HepG2 (cell line): ENCODE data around the gene GPER1. TPM values are rescaled to one million over a fixed set of nuclear protein-coding genes. Genes with fewer than 3 reads are reported as not detected.

Experiments
- BRF2 ChIP-seq: sonication (generic); formaldehyde crosslinking; IDR thresholded peaks from 2 replicates; pipeline ENCODE4 v1.8.1; 2022; ENCODE audit warnings: mild to moderate bottlenecking, missing genetic modification reagents
- CENPT ChIP-seq: sonication (generic); formaldehyde crosslinking; IDR thresholded peaks from 2 replicates; pipeline ENCODE4 v1.8.0; 2022; ENCODE audit warnings: low read depth, mild to moderate bottlenecking, moderate library complexity, missing genetic modification reagents
- CHCHD3 ChIP-seq: sonication (generic); formaldehyde crosslinking; IDR thresholded peaks from 2 replicates; pipeline ENCODE4 v1.8.0; 2022; ENCODE audit warnings: mild to moderate bottlenecking, missing genetic modification reagents, moderate library complexity
- HNRNPL ChIP-seq: fragments of 200-400 bp; formaldehyde crosslinking; IDR thresholded peaks from 2 replicates; pipeline ENCODE4 v1.6.1; 2017; ENCODE audit warnings: mild to moderate bottlenecking, low read depth, low read length
- HNRNPLL ChIP-seq: fragments of 200-400 bp; formaldehyde crosslinking; IDR thresholded peaks from 2 replicates; pipeline ENCODE4 v1.6.1; 2017; ENCODE audit warnings: mild to moderate bottlenecking, low read depth, low read length; ENCODE audit not compliant: poor library complexity, severe bottlenecking
- MAX ChIP-seq: IDR thresholded peaks from 2 replicates; pipeline ENCODE4 v1.6.1; 2012; ENCODE audit warnings: inconsistent platforms
- MEIS2 ChIP-seq: sonication (generic); formaldehyde crosslinking; IDR thresholded peaks from 2 replicates; pipeline ENCODE4 v1.9.0; 2021; ENCODE audit warnings: mild to moderate bottlenecking, missing genetic modification reagents
- MTA1 ChIP-seq: sonication (generic); formaldehyde crosslinking; IDR thresholded peaks from 2 replicates; pipeline ENCODE4 v1.4.0; 2020; ENCODE audit warnings: missing genetic modification reagents, mild to moderate bottlenecking, borderline replicate concordance
- NCOR1 ChIP-seq: fragments of 200-600 bp; sonication (generic); IDR thresholded peaks from 2 replicates; pipeline ENCODE4 v1.7.0; 2017; ENCODE audit warnings: antibody characterized with exemption, low read length, borderline replicate concordance
- TFDP1 ChIP-seq: IDR thresholded peaks from 2 replicates; pipeline ENCODE4 v1.6.1; 2016; ENCODE audit warnings: missing compliant biosample characterization, missing genetic modification reagents, borderline replicate concordance
- ZBTB38 ChIP-seq: sonication (generic); formaldehyde crosslinking; IDR thresholded peaks from 2 replicates; pipeline ENCODE4 v1.5.1; 2020; ENCODE audit warnings: mild to moderate bottlenecking, missing genetic modification reagents
- ZNF101 ChIP-seq: sonication (generic); formaldehyde crosslinking; IDR thresholded peaks from 2 replicates; pipeline ENCODE4 v1.4.0; 2020; ENCODE audit warnings: mild to moderate bottlenecking, low read depth, missing genetic modification reagents, borderline replicate concordance
- ZNF180 ChIP-seq: sonication (generic); formaldehyde crosslinking; IDR thresholded peaks from 2 replicates; pipeline ENCODE4 v1.4.0; 2020; ENCODE audit warnings: low read depth, missing genetic modification reagents, borderline replicate concordance
- ZNF615 ChIP-seq: sonication (generic); formaldehyde crosslinking; IDR thresholded peaks from 2 replicates; pipeline ENCODE4 v1.5.0; 2020; ENCODE audit warnings: mild to moderate bottlenecking, missing genetic modification reagents, borderline replicate concordance
- ZNF724P ChIP-seq: sonication (generic); formaldehyde crosslinking; IDR thresholded peaks from 2 replicates; pipeline ENCODE4 v1.8.0; 2022; ENCODE audit warnings: missing genetic modification reagents, borderline replicate concordance
- ZNF746 ChIP-seq: sonication (generic); formaldehyde crosslinking; IDR thresholded peaks from 2 replicates; pipeline ENCODE4 v1.8.0; 2022; ENCODE audit warnings: mild to moderate bottlenecking, missing genetic modification reagents
- ZNF788 ChIP-seq: sonication (generic); formaldehyde crosslinking; IDR thresholded peaks from 2 replicates; pipeline ENCODE4 v1.5.0; 2020; ENCODE audit warnings: mild to moderate bottlenecking, missing genetic modification reagents, borderline replicate concordance
- polyA plus RNA-seq, 8 experiments: library from polyadenylated mRNA; depleted of rRNA in 3 of 8; stranded (reverse) in 7 of 8; unstranded in 1 of 8; fragments of >200 nt; fragmentation: Illumina TruSeq in 4 of 8; extraction: Trizol in 4 of 8; gene quantifications; 2 replicates each; pipeline versions ENCODE4 v1.2.1 to v1.2.3, GENCODE V29; 2011 to 2016; ENCODE audit warnings: low read depth in 4 of 8, missing spikeins in 1 of 8, mixed read lengths in 1 of 8; ENCODE audit not compliant: insufficient read depth in 1 of 8
- total RNA-seq, 5 experiments: library from RNA; depleted of rRNA; stranded (reverse); fragments of >200 nt; fragmentation: Illumina TruSeq; extraction: Trizol; gene quantifications; 2 replicates each; pipeline ENCODE4 v1.2.3, GENCODE V29; 2016; ENCODE audit warnings: low read depth in 1 of 5
- TF ChIP-seq, protein P1 (sequence below): sonication (generic); formaldehyde crosslinking; IDR thresholded peaks from 2 replicates; pipeline ENCODE4 v1.9.0; 2022; ENCODE audit warnings: low read depth, missing genetic modification reagents
- TF ChIP-seq, protein P2 (sequence below): sonication (generic); formaldehyde crosslinking; IDR thresholded peaks from 2 replicates; pipeline ENCODE4 v1.4.0; 2020; ENCODE audit warnings: missing genetic modification reagents, borderline replicate concordance
- TF ChIP-seq, protein P3 (sequence below): sonication (generic); formaldehyde crosslinking; IDR thresholded peaks from 2 replicates; pipeline ENCODE4 v1.8.0; 2022; ENCODE audit warnings: mild to moderate bottlenecking, missing genetic modification reagents, moderate library complexity

GPER1 gene
- total and polyA plus RNA-seq, 2 of the 13 experiments (the other 11 are each of a cell fraction or from before 2014, with no cell fraction given) = 12.7 to 19.7 TPM

DNA sequence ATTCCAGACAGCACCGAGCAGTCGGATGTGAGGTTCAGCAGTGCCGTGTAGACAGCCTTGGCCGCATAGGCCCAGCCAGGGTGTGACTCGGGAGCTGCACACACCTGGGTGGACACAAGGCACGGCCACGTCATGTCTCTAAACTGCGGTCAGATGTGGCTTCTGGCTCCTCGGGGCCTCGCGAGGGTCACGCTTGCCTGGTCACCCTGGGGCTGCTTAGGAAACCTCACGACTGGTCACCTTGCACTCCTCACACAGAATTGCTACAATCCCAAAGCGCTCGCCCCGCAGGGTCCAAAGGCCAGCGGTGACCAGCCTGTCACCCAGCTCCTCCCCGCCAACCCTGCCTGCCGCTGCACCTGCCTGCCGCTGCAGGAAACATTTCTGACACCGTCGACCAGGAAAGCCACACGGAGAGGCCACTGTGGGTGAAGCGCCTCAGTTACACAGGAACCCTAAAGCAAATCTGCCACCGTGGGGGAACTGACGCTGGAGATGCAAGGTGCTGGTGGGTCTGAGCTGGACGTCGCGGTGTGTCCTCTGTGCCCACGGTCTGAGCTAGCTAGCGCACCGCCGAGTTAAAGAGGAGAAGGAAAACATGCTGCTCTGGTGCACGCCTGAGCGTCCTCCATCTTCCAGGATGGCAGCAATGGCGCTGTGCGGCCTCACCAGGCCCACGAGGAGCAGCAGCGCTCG is 5.0 kb downstream of the GPER1 start (continued):
- TF ChIP-seq, protein P1, sequence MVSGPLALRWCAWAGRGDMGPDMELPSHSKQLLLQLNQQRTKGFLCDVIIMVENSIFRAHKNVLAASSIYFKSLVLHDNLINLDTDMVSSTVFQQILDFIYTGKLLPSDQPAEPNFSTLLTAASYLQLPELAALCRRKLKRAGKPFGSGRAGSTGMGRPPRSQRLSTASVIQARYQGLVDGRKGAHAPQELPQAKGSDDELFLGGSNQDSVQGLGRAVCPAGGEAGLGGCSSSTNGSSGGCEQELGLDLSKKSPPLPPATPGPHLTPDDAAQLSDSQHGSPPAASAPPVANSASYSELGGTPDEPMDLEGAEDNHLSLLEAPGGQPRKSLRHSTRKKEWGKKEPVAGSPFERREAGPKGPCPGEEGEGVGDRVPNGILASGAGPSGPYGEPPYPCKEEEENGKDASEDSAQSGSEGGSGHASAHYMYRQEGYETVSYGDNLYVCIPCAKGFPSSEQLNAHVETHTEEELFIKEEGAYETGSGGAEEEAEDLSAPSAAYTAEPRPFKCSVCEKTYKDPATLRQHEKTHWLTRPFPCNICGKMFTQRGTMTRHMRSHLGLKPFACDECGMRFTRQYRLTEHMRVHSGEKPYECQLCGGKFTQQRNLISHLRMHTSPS = peak; percentile 77; the same call in 1 of the 2 replicates
- TF ChIP-seq MTA1 = peak; percentile 97; the same call in 1 of the 2 replicates
- no peak for TF ChIP-seq CENPT (CRISPR knock-in tag)
- TF ChIP-seq ZNF615 (CRISPR knock-in tag) = no peak
- no peak; the same call in 1 of the 2 replicates for TF ChIP-seq ZNF101 (CRISPR knock-in tag)
- TF ChIP-seq ZNF746 (CRISPR knock-in tag) = no peak
- 0 out of 2 replicates have a peak, but pooled peaks have one; percentile 76 for TF ChIP-seq MEIS2 (CRISPR knock-in tag)
- TF ChIP-seq, protein P2, sequence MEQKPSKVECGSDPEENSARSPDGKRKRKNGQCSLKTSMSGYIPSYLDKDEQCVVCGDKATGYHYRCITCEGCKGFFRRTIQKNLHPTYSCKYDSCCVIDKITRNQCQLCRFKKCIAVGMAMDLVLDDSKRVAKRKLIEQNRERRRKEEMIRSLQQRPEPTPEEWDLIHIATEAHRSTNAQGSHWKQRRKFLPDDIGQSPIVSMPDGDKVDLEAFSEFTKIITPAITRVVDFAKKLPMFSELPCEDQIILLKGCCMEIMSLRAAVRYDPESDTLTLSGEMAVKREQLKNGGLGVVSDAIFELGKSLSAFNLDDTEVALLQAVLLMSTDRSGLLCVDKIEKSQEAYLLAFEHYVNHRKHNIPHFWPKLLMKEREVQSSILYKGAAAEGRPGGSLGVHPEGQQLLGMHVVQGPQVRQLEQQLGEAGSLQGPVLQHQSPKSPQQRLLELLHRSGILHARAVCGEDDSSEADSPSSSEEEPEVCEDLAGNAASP (CRISPR knock-in tag) = no peak
- TF ChIP-seq TFDP1 (CRISPR knock-in tag) = peak; percentile 66; the same call in 1 of the 2 replicates
- peak; percentile 89 for TF ChIP-seq MAX
- peak; percentile 85; the same call in 1 of the 2 replicates for TF ChIP-seq ZNF788 (CRISPR knock-in tag)
- TF ChIP-seq CHCHD3 (CRISPR knock-in tag) = no peak
- TF ChIP-seq, protein P3, sequence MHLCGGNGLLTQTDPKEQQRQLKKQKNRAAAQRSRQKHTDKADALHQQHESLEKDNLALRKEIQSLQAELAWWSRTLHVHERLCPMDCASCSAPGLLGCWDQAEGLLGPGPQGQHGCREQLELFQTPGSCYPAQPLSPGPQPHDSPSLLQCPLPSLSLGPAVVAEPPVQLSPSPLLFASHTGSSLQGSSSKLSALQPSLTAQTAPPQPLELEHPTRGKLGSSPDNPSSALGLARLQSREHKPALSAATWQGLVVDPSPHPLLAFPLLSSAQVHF (CRISPR knock-in tag) = no peak
- TF ChIP-seq NCOR1 = peak; percentile 80; the same call in 1 of the 2 replicates
- 0 out of 2 replicates have a peak, but pooled peaks have one; percentile 63 for TF ChIP-seq BRF2
- peak; percentile 64 for TF ChIP-seq HNRNPLL
- TF ChIP-seq HNRNPL = peak; percentile 77
- no peak for TF ChIP-seq ZNF180 (CRISPR knock-in tag)
- no peak; the same call in none of the 2 replicates for TF ChIP-seq ZBTB38 (CRISPR knock-in tag)
- TF ChIP-seq ZNF724P = 0 out of 2 replicates have a peak, but pooled peaks have one; percentile 3
